Progenitor cell of endocrine pancreas (in vitro differentiated cells): Measurements from ENCODE around the gene OR2T35. TPM values are rescaled to one million over a fixed set of nuclear protein-coding genes. Genes with fewer than 3 reads are reported as not detected.

Experiments
- DNase-seq: peaks from one replicate; pipeline ENCODE4 v3.0.0; 2021; ENCODE audit warnings: low spot score; ENCODE audit not compliant: unreplicated experiment
- H3K27ac Mint-ChIP-seq: 2 replicates; pipeline ENCODE4 v1.8.0; 2021; ENCODE audit warnings: mild to moderate bottlenecking, moderate library complexity, mixed read lengths
- H3K27me3 Mint-ChIP-seq: 2 replicates; pipeline ENCODE4 v1.8.0; 2021; ENCODE audit warnings: mixed read lengths
- H3K36me3 Mint-ChIP-seq: 2 replicates; pipeline ENCODE4 v1.8.0; 2022; ENCODE audit warnings: mixed read lengths; ENCODE audit not compliant: insufficient read depth
- H3K4me1 Mint-ChIP-seq: 2 replicates; pipeline ENCODE4 v1.8.0; 2021; ENCODE audit warnings: low read depth, mixed read lengths
- H3K4me3 Mint-ChIP-seq: 2 replicates; pipeline ENCODE4 v1.8.0; 2021; ENCODE audit warnings: low read depth, mild to moderate bottlenecking, moderate library complexity, mixed read lengths
- H3K9me3 Mint-ChIP-seq: 2 replicates; pipeline ENCODE4 v1.8.0; 2021; ENCODE audit warnings: low read depth, mixed read lengths
- total RNA-seq: library from RNA; stranded (reverse); gene quantifications from 2 replicates; pipeline ENCODE4 v1.2.1, GENCODE V29; 2021
- TF ChIP-seq, protein P1 (sequence below): fragments of 200-600 bp; sonication (generic); IDR thresholded peaks from one replicate; pipeline ENCODE4 v1.5.0; 2021; ENCODE audit warnings: antibody characterized with exemption, mild to moderate bottlenecking; ENCODE audit not compliant: unreplicated experiment

The OR2T35 gene
- total RNA-seq, 1 donor from 2014 or later: not detected

- H3K36me3 Mint-ChIP-seq: no peaks in the 10 kb centered on the region
- no peak overlapping the region for H3K27ac Mint-ChIP-seq
- no peaks in the 10 kb centered on the region for H3K27me3 Mint-ChIP-seq
- H3K9me3 Mint-ChIP-seq: peaks cover 37% of the 10 kb centered on the region
- TF ChIP-seq, protein P1, sequence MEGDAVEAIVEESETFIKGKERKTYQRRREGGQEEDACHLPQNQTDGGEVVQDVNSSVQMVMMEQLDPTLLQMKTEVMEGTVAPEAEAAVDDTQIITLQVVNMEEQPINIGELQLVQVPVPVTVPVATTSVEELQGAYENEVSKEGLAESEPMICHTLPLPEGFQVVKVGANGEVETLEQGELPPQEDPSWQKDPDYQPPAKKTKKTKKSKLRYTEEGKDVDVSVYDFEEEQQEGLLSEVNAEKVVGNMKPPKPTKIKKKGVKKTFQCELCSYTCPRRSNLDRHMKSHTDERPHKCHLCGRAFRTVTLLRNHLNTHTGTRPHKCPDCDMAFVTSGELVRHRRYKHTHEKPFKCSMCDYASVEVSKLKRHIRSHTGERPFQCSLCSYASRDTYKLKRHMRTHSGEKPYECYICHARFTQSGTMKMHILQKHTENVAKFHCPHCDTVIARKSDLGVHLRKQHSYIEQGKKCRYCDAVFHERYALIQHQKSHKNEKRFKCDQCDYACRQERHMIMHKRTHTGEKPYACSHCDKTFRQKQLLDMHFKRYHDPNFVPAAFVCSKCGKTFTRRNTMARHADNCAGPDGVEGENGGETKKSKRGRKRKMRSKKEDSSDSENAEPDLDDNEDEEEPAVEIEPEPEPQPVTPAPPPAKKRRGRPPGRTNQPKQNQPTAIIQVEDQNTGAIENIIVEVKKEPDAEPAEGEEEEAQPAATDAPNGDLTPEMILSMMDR: no peak
- H3K4me1 Mint-ChIP-seq: no peaks in the 10 kb centered on the region
- no peak for DNase-seq
- no peak overlapping the region for H3K4me3 Mint-ChIP-seq
These were observed 22.5 kb downstream of the OR2T35 start for GRCh38 chr1:248622570-248623001.

- TF ChIP-seq, protein P1: no peak
- Mint-ChIP-seq H3K27me3 (no peaks in the 10 kb centered on the region), H3K27ac (no peak overlapping the region), H3K9me3 (peaks cover 40% of the 10 kb centered on the region), H3K4me1 (no peaks in the 10 kb centered on the region), H3K36me3 (no peaks in the 10 kb centered on the region), H3K4me3 (no peak overlapping the region)
- no peak for DNase-seq
These were observed 23.3 kb downstream of the OR2T35 start for GRCh38 chr1:248621770-248622169.

DNA sequence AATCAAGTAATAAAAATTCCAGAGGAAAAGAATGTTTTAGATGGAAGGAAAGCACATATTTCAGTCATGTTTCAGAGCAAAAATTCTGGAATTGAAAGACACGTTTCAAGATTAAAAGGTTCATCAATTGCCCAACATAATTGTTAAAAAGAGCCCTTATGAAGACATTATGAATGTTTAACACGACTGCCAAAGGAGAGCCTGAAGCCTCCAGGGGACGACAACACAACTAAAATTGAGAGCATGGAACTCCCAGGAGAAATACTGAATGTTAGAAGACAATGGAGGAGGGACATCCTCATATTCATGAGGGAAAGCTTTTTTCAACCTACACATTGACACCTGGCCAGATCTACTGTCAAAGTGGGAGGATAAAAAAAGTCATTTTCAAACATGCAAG lies 26.2 kb downstream of the OR2T35 start:
- no peaks in the 10 kb centered on the region for H3K4me1 Mint-ChIP-seq
- TF ChIP-seq, protein P1: no peak
- peaks cover 1% of the 10 kb centered on the region for H3K36me3 Mint-ChIP-seq
- H3K4me3 Mint-ChIP-seq: no peak overlapping the region
- H3K9me3 Mint-ChIP-seq: peaks cover 68% of the 10 kb centered on the region
- H3K27me3 Mint-ChIP-seq: no peaks in the 10 kb centered on the region
- DNase-seq: no peak
- H3K27ac Mint-ChIP-seq: no peak overlapping the region

DNA sequence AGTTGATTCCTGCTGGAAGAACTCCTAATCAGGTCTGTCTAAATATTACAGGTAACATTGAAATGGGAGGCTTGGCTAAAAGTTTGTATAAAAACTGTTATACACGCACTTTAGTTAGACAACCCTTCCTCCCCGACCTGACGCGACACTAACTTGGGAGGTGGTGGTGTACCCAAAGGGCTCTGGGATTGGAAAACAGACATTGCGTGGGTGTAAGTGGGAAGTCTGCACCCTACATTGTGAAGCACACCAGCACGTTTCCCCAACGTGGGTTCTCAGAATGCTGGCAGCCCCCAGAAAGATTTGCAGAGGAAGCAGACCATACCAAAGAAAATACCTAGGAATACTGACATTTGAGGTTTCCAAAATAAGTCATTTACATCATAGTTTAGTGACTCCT lies 27.0 kb downstream of the OR2T35 start:
- TF ChIP-seq, protein P1: no peak
- no peaks in the 10 kb centered on the region for H3K27me3 Mint-ChIP-seq
- peaks cover 1% of the 10 kb centered on the region for H3K36me3 Mint-ChIP-seq
- H3K4me3 Mint-ChIP-seq: no peak overlapping the region
- H3K27ac Mint-ChIP-seq: no peak overlapping the region
- no peaks in the 10 kb centered on the region for H3K4me1 Mint-ChIP-seq
- peaks cover 74% of the 10 kb centered on the region for H3K9me3 Mint-ChIP-seq
- no peak for DNase-seq

DNA sequence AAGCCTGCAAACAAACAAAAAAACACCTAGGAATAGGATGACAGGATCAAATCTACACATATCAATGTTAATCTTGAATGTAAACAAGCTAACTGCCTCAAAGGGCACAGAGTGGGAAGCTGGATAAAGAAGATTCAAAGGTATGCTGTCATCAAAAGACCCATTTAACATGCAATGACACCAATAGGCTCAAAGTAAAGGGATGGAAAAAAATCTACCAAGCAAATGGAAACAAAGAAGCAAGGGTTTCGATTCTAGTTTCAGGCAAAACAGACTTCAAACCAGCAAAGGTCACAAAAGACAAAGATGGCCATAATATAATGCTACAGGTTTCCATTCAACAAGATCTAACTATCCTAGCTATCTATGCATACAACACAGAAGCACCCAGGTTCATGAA lies 31.3 kb downstream of the OR2T35 start:
- TF ChIP-seq, protein P1: no peak
- H3K27ac Mint-ChIP-seq: no peak overlapping the region
- no peak overlapping the region for H3K4me3 Mint-ChIP-seq
- H3K4me1 Mint-ChIP-seq: no peaks in the 10 kb centered on the region
- peaks cover 1% of the 10 kb centered on the region for H3K36me3 Mint-ChIP-seq
- H3K27me3 Mint-ChIP-seq: no peaks in the 10 kb centered on the region
- H3K9me3 Mint-ChIP-seq: peaks cover 68% of the 10 kb centered on the region
- DNase-seq: no peak
